Activated CD8-positive, alpha-beta memory T cell treated with anti-CD3 and anti-CD28 coated beads, Interleukin-2, amount 50 U/mL, for 4 hours (primary cell): Measurements from ENCODE around the gene OR13A1.
"Not testable (repeated sequence)": the region's sequence is repeated elsewhere in the genome, so short reads cannot be mapped to it uniquely, and the experiment has no call there.

Experiments
- DNase-seq: peaks from one replicate; pipeline ENCODE4 v3.0.0-alpha.2; 2020

OR13A1 gene, protein sequence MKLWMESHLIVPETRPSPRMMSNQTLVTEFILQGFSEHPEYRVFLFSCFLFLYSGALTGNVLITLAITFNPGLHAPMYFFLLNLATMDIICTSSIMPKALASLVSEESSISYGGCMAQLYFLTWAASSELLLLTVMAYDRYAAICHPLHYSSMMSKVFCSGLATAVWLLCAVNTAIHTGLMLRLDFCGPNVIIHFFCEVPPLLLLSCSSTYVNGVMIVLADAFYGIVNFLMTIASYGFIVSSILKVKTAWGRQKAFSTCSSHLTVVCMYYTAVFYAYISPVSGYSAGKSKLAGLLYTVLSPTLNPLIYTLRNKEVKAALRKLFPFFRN

GRCh38 chr10:45315508-45315907, at the start of gene OR13A1:
OR13A1 (minus strand) TSS chr10:45315608; CDS start chr10:45304422, 11,186 bp downstream.
- no peak for DNase-seq

- not testable (repeated sequence) for DNase-seq
Measured at GRCh38 chr10:45361983-45362799, 46.8 kb upstream of the OR13A1 start.

- not testable (repeated sequence) for DNase-seq
Measured at GRCh38 chr10:45358961-45359360, 43.6 kb upstream of the OR13A1 start.

DNA sequence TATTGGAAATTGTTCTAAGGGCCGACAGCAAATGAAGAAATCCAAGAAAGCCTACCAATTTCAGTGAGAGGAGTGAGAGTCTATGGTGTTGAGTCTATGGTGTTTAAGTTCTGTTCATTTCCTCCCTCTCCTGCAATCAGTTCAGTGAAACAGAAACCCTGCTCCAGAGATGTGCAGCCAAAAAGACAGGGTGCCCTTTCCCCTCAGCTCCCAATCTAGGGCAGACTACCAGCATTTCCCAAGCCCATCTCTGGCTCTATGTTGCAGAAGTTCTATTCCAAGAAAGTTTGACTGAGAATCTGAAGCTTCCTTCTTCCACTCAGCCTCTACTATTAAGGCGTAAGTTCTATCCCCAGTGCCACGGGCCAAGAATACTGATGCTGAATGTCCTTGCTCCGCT, 40.1 kb upstream of the OR13A1 start:
- no peak for DNase-seq

- DNase-seq = no peak
Measured at GRCh38 chr10:45354261-45354660, 38.9 kb upstream of the OR13A1 start.

DNA sequence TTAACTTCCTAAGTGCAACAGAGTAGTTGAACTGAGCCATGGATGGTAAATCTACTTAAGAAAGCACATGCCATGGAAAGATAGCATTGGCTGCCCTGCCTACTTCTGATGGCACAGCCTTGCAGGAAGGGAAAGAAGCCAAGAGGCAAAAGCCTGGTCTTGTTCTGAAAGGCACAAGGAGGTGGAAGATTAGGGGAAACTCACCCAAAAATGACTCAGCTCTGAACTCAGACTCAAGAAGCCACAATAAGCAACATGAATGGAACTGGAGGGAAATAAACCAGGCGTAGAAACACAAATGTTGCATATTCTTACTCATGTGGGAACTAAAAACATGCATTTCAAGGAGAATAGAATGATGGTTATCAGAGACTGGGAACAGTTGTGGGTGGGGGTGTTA, 37.8 kb upstream of the OR13A1 start:
- DNase-seq = no peak

GRCh38 chr10:45348196-45348765, 32.9 kb upstream of the OR13A1 start:
- DNase-seq = not testable (repeated sequence)

DNA sequence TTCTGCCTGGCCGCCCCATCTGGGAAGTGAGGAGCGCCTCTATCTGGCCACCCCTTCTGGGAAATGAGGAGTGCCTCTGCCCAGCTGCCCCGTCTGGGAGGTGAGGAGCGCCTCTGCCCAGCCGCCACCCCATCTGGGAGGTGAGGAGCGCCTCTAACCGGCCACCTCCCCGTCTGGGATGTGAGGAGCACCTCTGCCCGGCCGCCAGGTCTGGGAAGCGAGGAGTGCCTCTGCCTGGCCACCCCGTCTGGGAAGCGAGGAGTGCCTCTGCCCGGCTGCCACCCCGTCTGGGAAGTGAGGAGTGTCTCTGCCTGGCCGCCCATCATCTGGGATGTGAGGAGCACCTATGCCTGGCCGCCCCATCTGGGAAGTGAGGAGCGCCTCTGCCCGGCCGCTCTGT, 32.1 kb upstream of the OR13A1 start:
- not testable (repeated sequence) for DNase-seq

- not testable (repeated sequence) for DNase-seq
Measured at GRCh38 chr10:45346652-45347335, 31.4 kb upstream of the OR13A1 start.

DNA sequence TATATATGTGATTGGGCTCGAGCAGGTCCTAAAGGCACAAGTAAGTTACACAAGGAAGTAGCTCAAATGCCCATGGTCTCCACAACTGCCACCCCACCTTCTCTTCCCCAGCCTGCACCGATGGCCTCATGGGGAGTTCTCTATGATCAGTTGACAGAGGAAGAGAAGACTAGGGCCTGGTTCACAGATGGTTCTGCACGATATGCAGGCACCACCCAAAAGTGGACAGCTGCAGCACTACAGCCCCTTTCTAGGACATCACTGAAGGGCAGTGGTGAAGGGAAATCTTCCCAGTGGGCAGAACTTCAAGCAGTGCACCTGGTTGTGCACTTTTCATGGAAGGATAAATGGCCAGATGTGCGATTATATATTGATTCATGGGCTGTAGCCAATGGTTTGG, 25.0 kb upstream of the OR13A1 start:
- DNase-seq = not testable (repeated sequence)

DNA sequence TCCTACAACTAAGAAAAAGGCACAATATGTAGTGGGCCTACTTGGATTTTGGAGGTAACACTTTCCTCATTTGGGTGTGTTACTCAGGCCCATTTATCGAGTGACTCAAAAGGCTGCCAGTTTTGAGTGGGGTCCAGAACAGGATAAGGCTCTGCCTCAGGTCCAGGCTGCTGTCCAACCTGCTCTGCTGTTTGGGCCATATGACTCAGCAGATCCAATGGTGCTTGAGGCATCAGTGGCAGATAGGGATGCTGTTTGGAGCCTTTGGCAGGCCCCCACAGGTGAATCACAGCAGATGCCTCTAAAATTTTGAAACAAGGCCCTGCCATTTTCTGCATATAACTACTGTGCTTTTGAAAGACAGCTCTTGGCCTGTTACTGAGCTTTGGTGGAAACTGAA, 24.5 kb upstream of the OR13A1 start:
- DNase-seq = no peak

- DNase-seq = not testable (repeated sequence)
Measured at GRCh38 chr10:45331824-45332223, 16.4 kb upstream of the OR13A1 start.

GRCh38 chr10:45326864-45327263, 11.5 kb upstream of the OR13A1 start:
- not testable (repeated sequence) for DNase-seq

DNA sequence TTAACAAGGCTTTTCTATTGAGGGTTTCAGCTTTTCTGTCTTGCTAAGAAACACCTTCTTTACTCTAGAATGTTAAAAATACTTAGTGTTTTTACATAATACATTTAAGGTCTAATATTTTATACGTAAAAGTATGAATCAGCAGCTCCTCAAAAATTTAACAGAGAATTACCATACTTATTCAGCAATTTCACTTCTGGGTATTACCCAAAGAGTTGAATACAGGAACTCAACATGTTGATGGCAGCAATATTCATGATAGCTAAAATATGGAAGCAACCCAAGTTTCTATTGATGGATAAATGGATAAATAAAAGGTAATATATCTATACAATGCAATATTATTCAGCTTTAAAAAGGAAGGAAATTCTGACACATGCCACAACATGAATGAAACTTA, 9.7 kb upstream of the OR13A1 start:
- no peak for DNase-seq

DNA sequence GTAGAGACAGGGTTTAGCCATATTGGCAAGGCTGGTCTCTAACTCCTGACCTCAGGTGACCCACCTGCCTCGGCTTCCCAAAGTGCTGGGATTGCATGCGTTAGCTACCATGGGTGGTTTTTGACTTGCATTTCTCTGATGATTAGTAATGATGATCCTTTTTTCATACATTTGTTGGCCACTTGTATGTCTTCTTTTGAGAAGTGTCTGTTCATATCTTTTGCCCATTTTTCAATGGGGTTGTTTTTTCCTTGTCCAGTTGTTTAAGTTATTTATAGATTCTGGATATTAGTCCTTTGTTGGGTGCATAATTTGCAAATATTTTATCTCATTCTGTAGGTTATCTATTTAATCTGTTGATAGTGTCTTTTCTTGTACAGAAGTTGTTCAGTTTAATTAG, 4.3 kb upstream of the OR13A1 start:
- DNase-seq = no peak

- no peak for DNase-seq
Measured at GRCh38 chr10:45313264-45313873, 2.0 kb downstream of the OR13A1 start.

DNA sequence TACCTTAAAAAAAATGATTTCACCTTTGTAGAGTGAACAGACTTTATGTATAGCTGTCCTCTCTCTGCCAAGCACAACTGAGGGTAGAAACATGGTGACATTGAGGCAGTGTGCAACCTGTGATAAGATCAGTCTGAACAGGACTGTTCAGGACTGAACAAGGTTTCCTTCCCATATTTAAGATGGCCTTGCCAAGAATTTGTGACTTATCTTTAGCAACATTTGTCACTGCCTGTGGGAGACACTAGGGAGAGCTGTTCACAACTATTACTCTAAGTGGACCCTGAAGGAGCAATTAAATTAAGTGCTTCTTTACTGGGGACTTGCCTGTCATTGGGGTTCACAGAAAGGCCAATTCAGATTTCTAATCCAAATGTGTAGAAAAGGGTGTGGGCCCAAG, 6.7 kb downstream of the OR13A1 start:
- DNase-seq = no peak

DNA sequence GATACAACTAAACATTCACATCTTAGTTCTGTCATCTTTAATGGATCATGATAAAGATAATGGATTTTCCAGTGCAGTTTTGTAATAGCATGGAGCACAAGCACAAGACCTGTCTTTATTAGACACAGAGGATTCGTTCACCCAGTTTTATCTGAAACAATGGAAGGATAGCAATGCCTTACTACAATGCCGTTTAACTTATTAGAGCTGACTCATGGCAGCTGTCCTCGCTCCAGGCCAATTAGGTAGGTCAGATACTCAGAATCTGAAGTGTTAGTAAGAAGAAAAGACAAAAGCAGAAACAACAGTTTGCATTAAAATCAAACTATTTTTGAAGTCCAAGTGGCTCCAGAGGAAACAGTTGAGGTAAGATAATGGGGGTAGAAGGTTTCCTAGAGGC, 12.8 kb downstream of the OR13A1 start:
- no peak for DNase-seq

- not testable (repeated sequence) for DNase-seq
Measured at GRCh38 chr10:45298341-45298955, 17.0 kb downstream of the OR13A1 start.

DNA sequence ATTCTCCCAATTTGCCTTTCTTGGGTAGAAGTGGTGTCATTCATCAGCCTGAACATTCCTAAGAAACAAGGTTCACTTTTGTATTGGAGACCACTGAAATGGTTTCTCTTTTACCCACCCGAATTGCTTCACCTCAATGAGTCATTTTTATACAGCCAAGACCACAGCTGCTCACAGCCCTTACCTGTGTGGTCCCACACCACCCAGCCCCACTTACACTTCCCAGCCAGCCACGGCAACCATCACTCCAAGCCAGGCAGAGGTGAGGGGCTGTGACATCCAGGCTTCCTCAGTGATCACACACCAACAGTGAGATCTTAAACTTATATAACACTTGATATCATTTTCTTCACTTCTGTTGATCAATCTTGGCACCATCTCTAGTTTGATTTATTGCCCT, 20.7 kb downstream of the OR13A1 start:
- DNase-seq = no peak

DNA sequence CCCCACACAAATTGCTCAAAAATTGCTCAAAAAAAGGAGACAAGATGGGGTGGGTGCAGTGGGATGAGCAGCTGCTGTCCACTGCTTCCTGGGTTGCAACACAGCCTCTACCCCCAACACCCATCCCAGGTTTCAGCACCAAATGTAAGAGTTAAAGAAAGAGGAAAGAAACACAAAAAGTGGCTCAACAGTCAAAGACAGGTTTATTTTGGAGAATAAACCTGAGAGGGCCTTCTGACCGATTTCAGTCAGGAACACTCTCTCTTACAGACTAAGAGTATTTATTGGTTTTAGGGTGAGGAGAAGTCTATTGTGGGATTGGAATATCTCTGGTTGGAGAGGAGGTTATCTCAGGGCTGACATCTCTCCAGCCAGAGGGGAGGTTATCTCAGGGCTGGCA, 28.4 kb downstream of the OR13A1 start:
- DNase-seq = no peak

GRCh38 chr10:45282061-45282460, 33.3 kb downstream of the OR13A1 start:
- no peak for DNase-seq
